ENCODE results near the gene BAIAP2L2.

BAIAP2L2 gene

DNA sequence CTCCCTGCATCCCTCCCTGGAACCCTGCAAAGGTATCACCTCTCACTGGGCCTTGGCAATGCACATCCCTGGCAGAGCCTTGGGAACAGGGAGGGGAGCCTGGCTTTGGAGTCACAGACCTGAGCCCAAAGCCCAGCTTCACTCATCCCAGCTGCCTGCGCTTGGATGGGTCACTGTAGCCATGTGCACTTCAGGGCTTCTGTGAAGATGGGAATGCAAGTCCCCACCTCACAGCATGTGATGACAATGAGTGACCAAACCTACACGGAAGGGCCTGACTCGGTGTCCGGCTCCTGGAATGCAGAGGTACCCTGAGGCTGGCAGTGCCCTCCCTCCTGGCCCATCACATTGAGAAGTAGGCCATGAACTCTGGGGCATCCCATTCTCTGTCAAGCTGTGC, 22.8 kb upstream of the BAIAP2L2 start:
- TF ChIP-seq ZC3H10 (CRISPR knock-in tag; IDR thresholded peaks at IDR 0.05) (no peak), ZFP30 (CRISPR knock-in tag; IDR thresholded peaks at IDR 0.05) (no peak), PPARA (CRISPR knock-in tag; IDR thresholded peaks at IDR 0.05; ENCODE audit: borderline replicate concordance) (no peak), ZFP3 (CRISPR knock-in tag; IDR thresholded peaks at IDR 0.05) (no peak), GLIS3 (CRISPR knock-in tag; IDR thresholded peaks at IDR 0.05) (no peak), ARNTL (CRISPR knock-in tag; IDR thresholded peaks at IDR 0.05; ENCODE audit: borderline replicate concordance, low read depth) (no peak), ZNF70 (CRISPR knock-in tag; IDR thresholded peaks at IDR 0.05) (no peak), TCF4 (CRISPR knock-in tag; IDR thresholded peaks at IDR 0.05; ENCODE audit: borderline replicate concordance) (no peak), OSR1 (CRISPR knock-in tag; IDR thresholded peaks at IDR 0.05) (no peak), TOX (CRISPR knock-in tag; IDR thresholded peaks at IDR 0.05; ENCODE audit: borderline replicate concordance) (no peak)
- TF ChIP-seq, protein P1, sequence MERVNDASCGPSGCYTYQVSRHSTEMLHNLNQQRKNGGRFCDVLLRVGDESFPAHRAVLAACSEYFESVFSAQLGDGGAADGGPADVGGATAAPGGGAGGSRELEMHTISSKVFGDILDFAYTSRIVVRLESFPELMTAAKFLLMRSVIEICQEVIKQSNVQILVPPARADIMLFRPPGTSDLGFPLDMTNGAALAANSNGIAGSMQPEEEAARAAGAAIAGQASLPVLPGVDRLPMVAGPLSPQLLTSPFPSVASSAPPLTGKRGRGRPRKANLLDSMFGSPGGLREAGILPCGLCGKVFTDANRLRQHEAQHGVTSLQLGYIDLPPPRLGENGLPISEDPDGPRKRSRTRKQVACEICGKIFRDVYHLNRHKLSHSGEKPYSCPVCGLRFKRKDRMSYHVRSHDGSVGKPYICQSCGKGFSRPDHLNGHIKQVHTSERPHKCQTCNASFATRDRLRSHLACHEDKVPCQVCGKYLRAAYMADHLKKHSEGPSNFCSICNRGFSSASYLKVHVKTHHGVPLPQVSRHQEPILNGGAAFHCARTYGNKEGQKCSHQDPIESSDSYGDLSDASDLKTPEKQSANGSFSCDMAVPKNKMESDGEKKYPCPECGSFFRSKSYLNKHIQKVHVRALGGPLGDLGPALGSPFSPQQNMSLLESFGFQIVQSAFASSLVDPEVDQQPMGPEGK (CRISPR knock-in tag; IDR thresholded peaks at IDR 0.05; ENCODE audit: borderline replicate concordance) = no peak
- TF ChIP-seq, protein P2, sequence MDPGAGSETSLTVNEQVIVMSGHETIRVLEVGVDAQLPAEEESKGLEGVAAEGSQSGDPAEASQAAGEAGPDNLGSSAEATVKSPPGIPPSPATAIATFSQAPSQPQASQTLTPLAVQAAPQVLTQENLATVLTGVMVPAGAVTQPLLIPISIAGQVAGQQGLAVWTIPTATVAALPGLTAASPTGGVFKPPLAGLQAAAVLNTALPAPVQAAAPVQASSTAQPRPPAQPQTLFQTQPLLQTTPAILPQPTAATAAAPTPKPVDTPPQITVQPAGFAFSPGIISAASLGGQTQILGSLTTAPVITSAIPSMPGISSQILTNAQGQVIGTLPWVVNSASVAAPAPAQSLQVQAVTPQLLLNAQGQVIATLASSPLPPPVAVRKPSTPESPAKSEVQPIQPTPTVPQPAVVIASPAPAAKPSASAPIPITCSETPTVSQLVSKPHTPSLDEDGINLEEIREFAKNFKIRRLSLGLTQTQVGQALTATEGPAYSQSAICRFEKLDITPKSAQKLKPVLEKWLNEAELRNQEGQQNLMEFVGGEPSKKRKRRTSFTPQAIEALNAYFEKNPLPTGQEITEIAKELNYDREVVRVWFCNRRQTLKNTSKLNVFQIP (CRISPR knock-in tag; IDR thresholded peaks at IDR 0.05; ENCODE audit: borderline replicate concordance, low read depth) = no peak
- TF ChIP-seq, protein P3, sequence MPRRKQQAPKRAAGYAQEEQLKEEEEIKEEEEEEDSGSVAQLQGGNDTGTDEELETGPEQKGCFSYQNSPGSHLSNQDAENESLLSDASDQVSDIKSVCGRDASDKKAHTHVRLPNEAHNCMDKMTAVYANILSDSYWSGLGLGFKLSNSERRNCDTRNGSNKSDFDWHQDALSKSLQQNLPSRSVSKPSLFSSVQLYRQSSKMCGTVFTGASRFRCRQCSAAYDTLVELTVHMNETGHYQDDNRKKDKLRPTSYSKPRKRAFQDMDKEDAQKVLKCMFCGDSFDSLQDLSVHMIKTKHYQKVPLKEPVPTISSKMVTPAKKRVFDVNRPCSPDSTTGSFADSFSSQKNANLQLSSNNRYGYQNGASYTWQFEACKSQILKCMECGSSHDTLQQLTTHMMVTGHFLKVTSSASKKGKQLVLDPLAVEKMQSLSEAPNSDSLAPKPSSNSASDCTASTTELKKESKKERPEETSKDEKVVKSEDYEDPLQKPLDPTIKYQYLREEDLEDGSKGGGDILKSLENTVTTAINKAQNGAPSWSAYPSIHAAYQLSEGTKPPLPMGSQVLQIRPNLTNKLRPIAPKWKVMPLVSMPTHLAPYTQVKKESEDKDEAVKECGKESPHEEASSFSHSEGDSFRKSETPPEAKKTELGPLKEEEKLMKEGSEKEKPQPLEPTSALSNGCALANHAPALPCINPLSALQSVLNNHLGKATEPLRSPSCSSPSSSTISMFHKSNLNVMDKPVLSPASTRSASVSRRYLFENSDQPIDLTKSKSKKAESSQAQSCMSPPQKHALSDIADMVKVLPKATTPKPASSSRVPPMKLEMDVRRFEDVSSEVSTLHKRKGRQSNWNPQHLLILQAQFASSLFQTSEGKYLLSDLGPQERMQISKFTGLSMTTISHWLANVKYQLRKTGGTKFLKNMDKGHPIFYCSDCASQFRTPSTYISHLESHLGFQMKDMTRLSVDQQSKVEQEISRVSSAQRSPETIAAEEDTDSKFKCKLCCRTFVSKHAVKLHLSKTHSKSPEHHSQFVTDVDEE (CRISPR knock-in tag; IDR thresholded peaks at IDR 0.05) = no peak
- ATAC-seq = no peak

DNA sequence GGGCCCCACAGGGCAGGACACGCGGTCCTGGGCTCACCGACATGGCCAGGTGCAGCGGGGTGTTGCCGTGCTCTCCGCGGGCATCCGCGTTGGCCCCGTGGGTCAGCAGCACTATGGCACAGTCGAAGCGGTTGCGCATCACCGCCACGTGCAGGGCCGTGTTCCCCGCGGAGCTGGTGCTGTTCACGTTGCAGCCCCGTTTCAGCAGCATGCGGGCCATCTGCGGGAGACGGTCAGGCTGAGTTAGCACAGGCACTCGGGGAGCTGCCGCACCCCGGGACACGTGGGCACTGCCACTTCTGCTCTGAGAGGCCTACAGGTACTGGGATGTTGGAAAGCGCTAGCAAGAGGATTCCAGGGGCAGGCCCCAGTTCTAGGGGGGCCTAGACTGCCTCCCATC, 22.3 kb upstream of the BAIAP2L2 start:
- TF ChIP-seq BACH2 (CRISPR knock-in tag; IDR thresholded peaks at IDR 0.05; ENCODE audit: borderline replicate concordance) (no peak), GLIS3 (CRISPR knock-in tag; IDR thresholded peaks at IDR 0.05) (no peak), PPARA (CRISPR knock-in tag; IDR thresholded peaks at IDR 0.05; ENCODE audit: borderline replicate concordance) (no peak), ZNF8 (CRISPR knock-in tag; IDR thresholded peaks at IDR 0.05) (no peak), ZFP3 (CRISPR knock-in tag; IDR thresholded peaks at IDR 0.05) (no peak), ARNTL (CRISPR knock-in tag; IDR thresholded peaks at IDR 0.05; ENCODE audit: borderline replicate concordance, low read depth) (no peak), RARB (CRISPR knock-in tag; IDR thresholded peaks at IDR 0.05) (no peak), TOX (CRISPR knock-in tag; IDR thresholded peaks at IDR 0.05; ENCODE audit: borderline replicate concordance) (no peak), TCF4 (CRISPR knock-in tag; IDR thresholded peaks at IDR 0.05; ENCODE audit: borderline replicate concordance) (no peak), ZNF565 (CRISPR knock-in tag; conservative IDR thresholded peaks at IDR 0.05; ENCODE audit: low read depth) (no peak), SNAI2 (CRISPR knock-in tag; IDR thresholded peaks at IDR 0.05) (no peak), ZFP30 (CRISPR knock-in tag; IDR thresholded peaks at IDR 0.05) (no peak), CSDC2 (CRISPR knock-in tag; IDR thresholded peaks at IDR 0.05) (no peak), ISL1 (CRISPR knock-in tag; IDR thresholded peaks at IDR 0.05) (no peak), OSR1 (CRISPR knock-in tag; IDR thresholded peaks at IDR 0.05) (no peak)
- TF ChIP-seq, protein P2 (CRISPR knock-in tag; IDR thresholded peaks at IDR 0.05; ENCODE audit: borderline replicate concordance, low read depth) = no peak
- TF ChIP-seq, protein P3 (CRISPR knock-in tag; IDR thresholded peaks at IDR 0.05) = no peak
- TF ChIP-seq, protein P1 (CRISPR knock-in tag; IDR thresholded peaks at IDR 0.05; ENCODE audit: borderline replicate concordance) = no peak
- TF ChIP-seq, protein P4, sequence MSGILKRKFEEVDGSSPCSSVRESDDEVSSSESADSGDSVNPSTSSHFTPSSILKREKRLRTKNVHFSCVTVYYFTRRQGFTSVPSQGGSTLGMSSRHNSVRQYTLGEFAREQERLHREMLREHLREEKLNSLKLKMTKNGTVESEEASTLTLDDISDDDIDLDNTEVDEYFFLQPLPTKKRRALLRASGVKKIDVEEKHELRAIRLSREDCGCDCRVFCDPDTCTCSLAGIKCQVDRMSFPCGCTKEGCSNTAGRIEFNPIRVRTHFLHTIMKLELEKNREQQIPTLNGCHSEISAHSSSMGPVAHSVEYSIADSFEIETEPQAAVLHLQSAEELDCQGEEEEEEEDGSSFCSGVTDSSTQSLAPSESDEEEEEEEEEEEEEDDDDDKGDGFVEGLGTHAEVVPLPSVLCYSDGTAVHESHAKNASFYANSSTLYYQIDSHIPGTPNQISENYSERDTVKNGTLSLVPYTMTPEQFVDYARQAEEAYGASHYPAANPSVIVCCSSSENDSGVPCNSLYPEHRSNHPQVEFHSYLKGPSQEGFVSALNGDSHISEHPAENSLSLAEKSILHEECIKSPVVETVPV (CRISPR knock-in tag; IDR thresholded peaks at IDR 0.05) = no peak
- TF ChIP-seq, protein P5, sequence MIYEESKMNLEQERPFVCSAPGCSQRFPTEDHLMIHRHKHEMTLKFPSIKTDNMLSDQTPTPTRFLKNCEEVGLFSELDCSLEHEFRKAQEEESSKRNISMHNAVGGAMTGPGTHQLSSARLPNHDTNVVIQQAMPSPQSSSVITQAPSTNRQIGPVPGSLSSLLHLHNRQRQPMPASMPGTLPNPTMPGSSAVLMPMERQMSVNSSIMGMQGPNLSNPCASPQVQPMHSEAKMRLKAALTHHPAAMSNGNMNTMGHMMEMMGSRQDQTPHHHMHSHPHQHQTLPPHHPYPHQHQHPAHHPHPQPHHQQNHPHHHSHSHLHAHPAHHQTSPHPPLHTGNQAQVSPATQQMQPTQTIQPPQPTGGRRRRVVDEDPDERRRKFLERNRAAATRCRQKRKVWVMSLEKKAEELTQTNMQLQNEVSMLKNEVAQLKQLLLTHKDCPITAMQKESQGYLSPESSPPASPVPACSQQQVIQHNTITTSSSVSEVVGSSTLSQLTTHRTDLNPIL (CRISPR knock-in tag; IDR thresholded peaks at IDR 0.05; ENCODE audit: low read depth) = no peak
- no peak for ATAC-seq

All from SK-N-SH treated with all-trans-retinoic acid at 6 μM for 48 hours (cell line).